Prostate gland (tissue), 2 donors: ENCODE measurements around the gene ZNHIT6.

Experiments
- CTCF ChIP-seq, 4 experiments: fragments of 200-600 bp in 2 of 4; fragments of 450-650 bp in 2 of 4; sonication (generic) in 2 of 4; IDR thresholded peaks; 1 replicate in 3 of 4; 2 replicates in 1 of 4; pipeline ENCODE4 v1.5.1; 2016 to 2019; ENCODE audit warnings: antibody characterized with exemption in 4 of 4, mild to moderate bottlenecking in 2 of 4, moderate library complexity in 2 of 4
- POLR2A ChIP-seq: fragments of 450-650 bp; IDR thresholded peaks from one replicate; pipeline ENCODE4 v1.6.1; 2016; ENCODE audit warnings: antibody characterized with exemption, mild to moderate bottlenecking
- POLR2AphosphoS5 ChIP-seq: sonication (generic); formaldehyde crosslinking; IDR thresholded peaks from one replicate; pipeline ENCODE4 v1.6.1; 2017; ENCODE audit warnings: antibody characterized with exemption

- no peak for TF ChIP-seq POLR2A
- TF ChIP-seq CTCF (IDR thresholded peaks at IDR 0.05): no peak
- no peak for TF ChIP-seq POLR2AphosphoS5
Observed at GRCh38 chr1:85746777-85747176, 38.5 kb upstream of the ZNHIT6 start.
